Activated T-cell treated with anti-CD3 and anti-CD28 coated beads for 1 hour (primary cell): ENCODE data around the gene THADA.
"Not testable (repeated sequence)": the region's sequence is repeated elsewhere in the genome, so short reads cannot be mapped to it uniquely, and the experiment has no call there.

ENCODE experiments used
- DNase-seq: peaks from one replicate; pipeline ENCODE4 v3.0.0-alpha.2; 2020; ENCODE audit warnings: low read depth

Gene THADA

DNA sequence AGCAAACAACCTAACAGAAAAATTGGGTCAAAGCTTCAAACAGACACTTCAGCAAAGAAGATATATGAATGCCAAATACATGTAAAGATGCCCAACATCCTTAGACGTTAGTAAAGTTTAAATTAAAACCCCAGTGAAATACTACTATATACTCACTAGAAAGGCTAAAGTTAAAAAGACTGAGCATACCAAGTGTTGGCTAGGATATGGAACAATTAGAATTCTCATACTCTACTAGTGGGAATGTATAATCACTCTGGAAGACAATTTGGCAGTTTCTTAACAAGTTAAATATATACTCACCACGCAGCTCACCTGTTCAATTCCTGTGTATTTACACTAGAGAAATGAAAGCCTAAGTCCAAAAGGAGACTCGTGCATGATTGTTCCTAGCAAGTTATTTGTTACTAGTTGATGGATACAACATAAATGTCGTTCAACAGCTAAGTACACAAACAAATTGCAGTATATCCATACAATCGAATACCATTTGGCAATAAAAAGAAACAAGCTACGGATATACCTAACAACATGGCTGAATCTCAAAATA is 185.7 kb downstream of the THADA start:
- DNase-seq: no peak

DNA sequence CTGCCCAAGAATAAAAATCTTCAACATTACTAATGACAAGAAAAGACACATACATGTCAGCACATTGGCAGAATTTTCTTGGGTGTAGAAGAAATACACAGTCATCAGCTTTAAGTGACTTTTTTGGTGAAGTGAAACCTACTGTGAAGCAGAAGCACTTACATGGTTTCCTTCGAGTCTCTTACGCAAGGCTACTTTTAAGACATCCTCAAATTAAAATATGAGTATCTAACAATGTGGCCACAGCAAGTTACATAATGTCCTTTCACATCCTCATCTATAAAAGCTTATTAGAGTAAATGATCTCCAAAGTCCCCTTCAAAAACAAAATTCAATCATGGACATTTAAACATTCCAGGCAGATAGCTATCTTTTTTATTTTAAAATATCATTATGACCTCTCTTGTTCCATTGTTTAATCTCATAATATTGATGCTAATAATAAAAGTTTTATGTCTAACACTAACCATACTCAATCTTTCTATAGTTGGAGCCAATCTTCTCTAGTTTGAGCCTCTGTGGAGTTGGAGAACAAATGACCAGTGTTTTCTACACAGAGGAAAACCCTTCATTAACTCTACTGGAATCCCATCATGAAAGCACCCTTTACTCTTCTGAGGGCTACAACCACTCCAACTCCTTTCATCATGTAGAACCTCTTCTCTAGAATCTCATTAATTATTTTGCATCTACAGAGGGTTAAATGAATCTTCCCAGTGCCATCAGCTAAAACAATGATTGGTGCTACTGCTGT is 187.3 kb downstream of the THADA start:
- no peak for DNase-seq

DNA sequence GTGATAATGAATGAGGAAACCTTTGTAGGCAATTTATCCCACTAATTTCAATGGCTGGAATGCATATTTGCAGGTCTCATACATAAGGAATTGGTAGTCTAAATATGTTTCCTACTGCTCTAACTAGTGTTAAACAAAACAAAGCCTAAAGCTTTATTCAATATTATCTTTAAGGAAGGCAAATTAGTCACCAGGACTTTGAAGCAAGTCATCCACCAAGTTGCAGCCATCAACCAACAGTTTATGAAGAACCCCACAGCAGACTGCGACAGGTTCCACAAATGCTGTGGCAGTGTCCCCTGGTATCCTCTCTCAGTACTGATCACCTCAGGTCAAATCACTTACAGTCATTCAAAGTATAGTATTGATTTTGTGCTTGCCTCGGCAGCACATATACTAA is 187.9 kb downstream of the THADA start:
- no peak for DNase-seq

DNA sequence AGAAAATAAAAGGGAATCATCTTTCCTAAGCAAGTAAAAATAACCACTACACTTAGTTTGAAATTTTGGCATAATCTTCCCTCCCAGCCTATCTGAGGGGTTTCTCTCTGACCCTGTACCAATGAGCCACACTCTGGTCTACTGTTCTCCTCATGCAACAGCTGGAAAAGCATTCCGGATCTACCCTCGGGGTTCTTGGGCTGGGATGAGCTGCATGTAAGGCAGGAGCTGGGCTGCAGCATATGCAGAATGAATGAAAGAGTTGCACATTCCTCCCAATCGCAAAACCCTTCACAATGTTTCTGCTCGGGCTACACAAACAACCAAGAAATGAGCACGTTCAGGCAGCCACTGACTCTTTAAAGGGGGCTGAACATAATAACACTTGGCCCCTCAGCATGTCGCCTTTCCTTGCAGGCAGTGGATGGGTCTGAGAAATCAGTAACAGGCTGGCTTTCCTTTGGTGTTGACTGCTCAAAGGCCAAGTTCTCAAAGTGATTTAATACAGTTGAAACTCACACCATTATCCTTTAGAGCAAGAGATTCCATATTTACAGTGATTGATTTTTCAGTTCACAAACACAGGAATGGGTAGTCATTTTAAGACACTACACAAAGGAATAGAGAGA is 189.1 kb downstream of the THADA start:
- DNase-seq: no peak

DNA sequence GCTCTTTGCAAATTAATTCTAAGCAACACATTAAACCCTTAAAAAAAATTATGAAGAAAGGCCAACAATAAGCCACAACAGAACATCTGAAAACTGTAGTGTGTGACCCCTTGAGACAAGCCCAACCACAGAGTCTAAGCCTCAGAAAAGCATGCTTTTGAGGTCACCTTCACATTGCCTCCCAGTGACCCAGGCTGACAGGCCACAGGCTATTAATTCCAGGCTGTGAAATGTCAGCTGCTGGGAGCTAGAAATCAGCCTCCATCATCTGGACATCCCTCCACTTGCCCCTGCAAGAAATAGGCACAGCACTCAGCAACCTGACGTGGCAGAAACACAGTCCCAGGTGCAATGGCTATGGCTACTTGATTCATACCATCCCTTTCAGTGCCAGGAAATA is 190.0 kb downstream of the THADA start:
- no peak for DNase-seq

DNA sequence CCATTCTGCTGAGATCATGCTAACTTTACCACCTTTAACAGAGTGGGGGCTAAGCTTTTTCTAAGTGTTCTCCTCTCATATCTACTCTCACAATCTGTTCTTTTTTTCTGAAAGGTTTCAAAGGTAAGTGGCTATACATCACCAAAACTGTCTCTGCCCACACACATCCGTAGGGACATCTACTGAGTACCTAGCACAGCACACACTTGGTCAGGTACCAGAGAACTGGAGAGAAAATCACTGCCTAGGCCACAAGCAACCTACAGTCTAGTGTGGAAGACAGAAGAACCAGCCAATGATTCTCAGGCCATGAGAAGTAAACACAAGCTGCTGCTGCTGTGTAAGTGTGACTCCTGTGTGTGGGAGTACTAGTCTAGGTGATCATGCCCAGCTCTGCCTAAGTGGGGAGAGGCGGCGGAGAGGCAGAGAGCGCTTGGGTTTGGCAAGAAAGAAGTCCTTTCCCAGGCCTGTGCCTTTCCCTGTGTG is 193.3 kb downstream of the THADA start:
- DNase-seq: no peak

DNA sequence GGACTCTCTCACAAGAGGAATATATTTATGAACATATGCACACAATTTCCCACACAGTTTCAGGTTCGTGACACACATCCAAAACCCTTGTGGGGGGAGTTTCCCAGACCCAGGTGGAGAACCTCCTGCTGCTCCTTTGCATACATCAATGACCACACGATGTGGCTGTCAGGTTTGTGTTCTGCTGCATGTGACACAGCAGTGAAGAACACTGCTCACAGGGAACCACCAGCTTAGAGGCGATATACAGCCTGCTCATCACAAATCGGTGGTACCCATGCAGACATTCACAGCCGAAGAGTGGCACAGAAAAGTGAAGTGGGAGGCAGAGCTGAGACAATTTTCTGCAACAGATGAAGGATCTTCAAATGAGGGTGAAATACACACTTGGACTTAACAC is 193.8 kb downstream of the THADA start:
- no peak for DNase-seq

DNA sequence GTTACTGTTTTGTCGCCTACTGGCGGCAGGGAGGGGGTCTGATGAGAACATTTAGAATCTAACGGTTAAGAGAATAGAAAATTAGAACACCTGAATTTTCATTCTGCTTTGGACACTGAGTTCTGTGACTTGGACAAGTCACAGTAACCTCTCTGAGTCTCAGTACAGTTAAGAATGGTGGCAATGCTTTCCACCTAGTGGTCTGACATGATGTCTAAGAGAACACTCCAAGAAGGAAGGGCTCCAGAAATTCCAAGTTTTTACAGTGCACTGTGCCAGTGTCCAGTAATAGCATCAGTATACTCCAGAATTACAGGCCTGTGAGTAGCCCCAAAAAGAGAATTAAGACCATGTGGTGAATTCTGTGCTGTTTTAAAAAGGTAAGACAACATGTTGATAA is 195.3 kb downstream of the THADA start:
- DNase-seq: no peak

DNA sequence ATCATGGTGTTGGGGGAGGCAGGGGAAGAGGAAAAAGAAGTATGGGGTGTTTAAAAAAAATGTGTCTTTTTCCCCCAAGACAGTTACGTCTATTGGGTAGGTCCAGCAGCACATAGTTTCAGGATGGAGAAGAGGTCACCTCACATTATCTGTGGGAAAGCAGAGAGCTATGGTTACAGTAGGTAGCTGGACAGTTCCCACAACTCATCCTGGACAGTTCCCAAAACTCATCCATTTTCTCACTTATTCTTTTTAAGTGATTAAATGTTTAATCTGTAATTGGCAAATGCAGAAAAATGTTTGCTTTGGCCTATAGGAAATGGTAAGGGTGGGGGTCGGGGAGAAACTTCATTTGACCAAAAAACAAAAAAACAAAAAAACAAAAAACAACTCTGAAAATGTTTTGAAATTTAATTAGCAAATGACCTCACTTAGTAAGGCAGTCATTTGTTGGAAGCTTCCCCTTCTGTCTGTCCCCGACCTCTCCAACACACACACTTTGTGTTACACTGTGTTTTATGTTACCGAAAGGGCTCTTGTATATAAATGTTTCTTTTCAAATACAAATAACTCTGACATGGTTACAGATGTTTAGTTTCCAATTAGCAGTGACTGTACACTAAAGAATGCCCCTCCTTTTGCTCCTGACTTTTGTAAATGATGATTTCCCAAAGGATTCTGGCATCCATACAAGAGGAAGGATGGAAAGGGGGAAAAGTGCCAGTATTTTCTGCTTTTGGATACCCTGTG is 196.1 kb downstream of the THADA start:
- DNase-seq: no peak

DNA sequence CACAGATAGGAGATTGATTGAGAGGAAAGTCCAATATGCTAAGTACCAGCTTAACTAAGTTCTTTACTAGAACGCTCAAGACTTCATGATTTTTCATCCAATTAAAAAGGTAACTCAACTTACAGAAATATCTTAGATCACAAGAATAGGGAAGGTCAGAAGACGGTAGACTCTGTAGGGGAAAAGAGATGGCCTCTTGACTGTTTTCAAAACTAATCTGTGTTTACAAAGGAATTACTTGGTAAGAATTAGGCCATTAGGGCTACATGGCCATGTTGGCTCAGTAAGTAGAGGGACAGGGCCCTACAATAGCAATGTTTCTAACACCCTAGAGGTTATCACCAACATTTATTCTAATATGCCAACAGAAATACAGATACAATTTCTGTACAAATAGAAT is 196.7 kb downstream of the THADA start:
- DNase-seq: no peak

DNA sequence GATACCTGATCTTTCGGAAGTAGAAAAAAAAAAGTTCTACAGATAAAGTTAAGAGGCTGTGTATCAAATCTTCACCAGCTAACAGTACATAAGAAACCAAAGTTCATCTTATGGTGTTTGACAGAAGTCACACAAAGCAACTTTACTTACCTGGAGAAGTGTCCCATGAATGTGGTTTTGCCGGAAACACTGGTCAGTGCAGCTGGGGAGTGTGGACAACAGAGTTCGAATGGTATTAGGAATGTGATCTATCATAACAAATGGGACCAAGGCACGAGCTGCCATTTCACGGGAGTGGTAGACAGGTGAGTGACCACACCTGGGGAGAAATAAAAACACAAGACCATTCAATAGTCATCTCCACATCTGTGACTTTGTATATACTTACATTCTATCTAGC is 198.0 kb downstream of the THADA start:
- DNase-seq: no peak

DNA sequence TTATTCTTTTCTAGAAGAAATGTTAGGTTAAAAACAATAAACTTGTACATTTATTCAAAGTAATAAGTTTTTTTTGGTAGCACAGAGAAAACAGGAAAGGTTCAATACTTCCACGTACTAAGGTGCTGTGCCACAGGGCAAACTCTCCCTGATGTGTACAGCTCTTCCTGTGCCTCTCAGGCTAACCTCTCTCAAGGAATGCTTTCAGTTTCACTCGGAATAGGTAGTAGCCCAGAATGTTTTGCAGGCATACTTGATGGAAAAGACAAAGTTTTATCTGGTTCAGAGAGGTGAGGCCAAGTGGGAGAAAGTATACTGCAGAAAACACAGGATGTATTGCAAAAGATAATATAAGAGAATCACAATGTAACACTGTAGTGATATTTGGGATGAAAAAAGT is 198.4 kb downstream of the THADA start:
- DNase-seq: no peak

DNA sequence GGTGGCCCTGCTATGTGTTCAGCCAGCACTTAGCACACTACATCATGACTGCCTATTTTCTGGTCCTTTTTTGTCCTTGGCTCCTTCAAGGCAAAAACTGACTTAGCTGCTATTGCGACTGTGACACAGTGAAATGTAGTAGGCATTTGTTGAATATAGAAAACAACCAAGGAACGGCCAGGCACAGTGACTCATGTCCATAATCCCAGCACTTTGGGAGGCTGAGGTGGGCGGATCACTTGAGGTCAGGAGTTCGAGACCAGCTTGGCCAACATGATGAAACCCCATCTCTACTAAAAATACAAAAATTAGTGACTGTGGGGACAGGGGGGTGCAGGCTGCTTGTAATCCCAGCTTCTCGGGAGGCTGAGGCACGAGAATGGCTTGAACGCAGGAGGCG is 199.5 kb downstream of the THADA start:
- not testable (repeated sequence) for DNase-seq

DNA sequence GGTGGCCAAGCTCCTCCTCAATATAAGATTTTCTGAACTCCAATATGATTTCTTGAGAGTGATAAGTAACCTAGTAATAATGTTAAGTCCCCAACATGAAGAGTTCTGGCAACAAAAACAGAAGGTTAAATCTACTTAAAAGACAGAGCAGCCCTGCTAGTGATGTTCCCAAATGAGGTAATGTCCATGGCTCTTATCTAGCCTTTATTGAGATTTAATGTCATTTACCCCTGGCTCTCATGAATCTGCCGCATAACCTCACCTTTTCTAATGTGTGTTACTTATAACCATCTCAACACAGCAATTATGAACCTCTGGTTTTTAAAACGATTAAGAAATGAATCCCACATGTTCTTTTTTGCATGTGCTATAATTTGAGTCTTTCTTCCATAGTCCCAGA is 201.9 kb downstream of the THADA start:
- DNase-seq: no peak

DNA sequence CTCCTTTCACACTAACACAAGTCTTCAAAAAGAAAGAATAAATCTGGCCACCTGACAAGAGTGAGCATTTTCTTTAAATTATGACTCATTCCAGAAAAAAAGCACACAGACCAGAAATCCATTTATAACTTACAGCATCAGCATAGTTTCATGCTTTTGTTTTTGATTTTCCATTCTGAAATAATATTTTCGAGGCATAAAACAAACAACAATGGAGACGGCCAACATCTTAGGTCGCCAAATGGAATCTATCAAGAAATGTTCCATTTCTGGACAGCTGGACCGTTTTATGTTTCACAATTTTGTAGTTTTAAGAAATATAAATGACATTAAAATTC is 204.0 kb downstream of the THADA start:
- no peak for DNase-seq

DNA sequence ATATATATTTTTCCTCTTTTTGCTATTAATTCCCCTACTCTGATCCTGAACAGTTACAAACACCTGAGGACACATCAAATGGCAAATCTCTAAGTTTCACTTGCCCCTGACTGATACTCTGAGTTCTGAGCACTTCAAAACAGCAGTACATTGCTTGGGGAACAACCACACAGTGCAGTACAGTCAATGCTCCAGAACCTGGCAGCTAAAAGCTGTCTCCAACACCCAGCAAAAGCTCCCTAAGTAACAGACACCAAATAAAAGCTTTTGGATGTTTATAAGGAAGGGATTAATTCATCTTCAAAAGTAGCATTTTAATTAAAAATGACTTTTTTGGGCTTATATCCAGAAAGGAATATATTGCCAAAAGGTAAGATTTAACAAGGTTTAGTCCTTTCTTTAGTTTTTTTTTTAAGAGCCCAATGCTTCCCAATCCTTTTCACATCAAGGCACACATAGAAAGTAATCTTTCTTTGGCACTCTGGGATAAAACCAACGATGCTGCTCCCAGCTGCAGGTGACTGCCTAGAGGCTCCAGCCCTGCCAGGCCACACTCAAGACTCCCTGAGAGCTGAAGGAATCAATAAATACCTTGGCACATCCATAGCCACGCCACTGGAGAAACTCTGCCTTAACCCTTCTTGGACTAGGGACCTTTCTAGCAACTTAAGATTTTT is 204.5 kb downstream of the THADA start:
- DNase-seq: no peak

DNA sequence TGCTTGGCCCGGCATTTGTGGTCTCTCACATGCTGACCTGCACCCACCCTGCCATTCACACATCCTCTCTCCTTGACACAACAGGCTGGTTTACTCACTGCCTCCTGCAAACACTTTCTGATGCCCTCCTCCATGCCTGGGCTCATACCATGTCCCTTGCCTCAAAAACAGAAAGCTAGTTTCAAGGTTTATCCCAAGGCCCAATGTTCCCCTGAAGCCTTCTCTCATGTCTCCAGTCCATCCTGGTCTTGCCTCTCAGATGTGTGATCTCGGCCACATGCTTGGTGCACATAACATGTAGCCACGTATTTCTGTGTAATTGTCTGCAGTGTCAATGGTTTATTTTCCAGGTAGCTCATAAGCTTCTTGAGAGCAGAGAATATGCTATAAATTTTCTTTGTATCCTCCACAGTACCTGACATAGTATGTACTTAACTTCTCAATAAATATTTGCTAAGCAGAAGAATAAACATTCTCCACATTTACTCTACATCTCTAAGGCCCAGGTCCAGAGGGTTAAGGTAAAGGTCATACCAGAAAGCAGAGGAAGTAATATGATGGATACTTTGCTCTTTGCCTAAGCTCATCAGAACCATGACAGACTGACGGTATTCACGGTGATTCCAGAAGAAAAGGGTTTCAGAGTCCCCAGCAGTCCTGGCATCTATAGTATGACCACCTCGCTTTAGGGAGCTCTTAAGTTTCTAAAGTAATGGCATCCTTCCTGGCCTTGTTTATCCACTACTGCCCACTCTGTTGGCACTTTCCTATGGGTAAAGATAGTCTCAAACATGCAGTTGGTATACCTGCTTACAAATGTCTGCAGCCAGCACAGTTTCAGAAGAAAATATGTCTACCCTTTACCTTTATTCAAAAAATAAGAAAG is 206.0 kb downstream of the THADA start:
- DNase-seq: no peak

DNA sequence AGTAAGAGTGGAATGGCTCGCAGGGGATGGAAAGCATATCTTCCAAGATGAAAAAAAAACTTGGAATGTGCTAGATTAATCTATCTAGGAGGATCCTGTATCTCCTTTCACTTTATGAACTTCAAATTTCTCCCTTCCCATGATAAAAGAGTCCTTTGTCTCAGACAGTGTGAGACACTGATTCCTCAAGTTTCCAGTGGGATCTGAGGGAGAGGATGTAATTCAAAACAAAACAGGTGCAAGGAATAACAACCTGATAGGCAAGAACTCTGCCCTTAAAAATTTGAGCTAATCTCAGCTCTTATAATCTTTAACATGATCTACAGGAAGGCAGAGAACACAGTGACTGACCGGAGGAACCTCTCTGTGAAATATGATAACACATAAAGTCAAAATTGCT is 207.5 kb downstream of the THADA start:
- DNase-seq: no peak

DNA sequence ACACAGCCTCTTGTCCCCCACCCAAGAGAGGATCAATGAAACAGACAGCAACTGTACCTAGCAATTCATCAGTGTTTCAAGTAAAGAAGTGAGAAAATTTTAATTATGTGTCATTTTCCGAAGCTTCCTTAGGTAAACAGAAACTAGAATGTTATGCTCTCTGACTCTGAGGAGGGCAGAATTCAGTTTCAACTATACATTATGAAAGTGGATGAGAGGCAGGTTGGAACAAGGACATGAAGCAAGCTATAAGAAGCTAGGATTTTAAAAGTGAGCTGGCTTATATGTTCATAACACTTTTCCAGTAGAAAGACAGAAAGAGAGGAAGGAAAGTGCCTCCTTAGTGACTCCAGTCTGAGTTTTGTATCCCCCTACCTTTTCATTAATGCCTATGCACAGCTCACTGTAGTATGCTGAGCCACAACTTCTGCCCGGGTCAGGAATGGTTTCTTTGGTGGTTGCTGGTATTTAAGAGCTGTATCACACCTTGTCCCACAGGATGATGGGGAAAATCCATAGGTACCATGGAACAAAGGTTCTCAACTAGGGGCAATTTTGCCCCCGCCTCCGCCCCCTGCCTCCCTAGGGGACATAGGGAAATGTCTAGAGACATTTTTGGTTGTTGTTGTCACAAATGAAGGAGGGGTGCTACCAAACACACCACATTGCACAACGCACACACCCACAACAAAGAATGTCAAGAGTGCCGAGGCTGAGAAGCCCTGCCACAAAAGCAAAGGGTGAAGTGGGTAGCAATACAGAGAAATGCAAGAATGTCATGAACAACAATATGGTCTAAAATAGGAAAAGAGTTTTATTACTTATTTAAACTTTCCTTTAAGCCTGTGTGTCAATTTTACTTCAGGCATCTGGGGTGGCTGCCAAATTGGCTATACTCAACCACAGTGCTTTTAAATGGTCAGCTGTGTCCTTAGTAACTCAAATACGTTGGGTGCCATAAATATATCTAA is 208.5 kb downstream of the THADA start:
- no peak for DNase-seq

DNA sequence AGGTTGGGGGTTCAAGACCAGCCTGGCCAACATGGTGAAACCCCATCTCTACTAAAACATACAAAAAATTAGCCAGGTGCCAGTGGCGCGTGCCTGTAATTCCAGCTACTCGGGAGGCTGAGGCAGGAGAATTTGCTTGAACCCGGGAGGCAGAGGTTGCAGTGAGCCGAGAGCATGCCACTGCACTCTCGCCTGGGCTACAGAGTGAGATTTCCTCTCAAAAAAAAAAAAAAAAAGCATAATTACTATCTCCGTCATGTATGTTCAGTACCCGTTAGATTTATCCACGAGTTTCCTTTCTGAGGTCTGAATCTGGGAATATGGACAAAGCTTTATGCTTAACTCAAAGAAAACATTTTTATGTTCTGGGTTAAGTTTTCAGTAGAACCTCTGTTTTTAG is 209.2 kb downstream of the THADA start:
- not testable (repeated sequence) for DNase-seq
